ENCODE results near the gene AHSA1.
"Not testable (repeated sequence)": the region's sequence is repeated elsewhere in the genome, so short reads cannot be mapped to it uniquely, and the experiment has no call there.

Gene AHSA1

GRCh38 chr14:77457522-77458248 is at the start of gene AHSA1, which contains the start of gene VIPAS39:
AHSA1 (plus strand) TSS chr14:77458093; CDS start chr14:77458190, 97 bp downstream.
VIPAS39 (minus strand) TSS chr14:77457601; CDS start chr14:77454102, 3,499 bp downstream.
- DNase-seq, result peak; percentile 89

GRCh38 chr14:77409131-77409533 is 48.8 kb upstream of the AHSA1 start:
- no peak for DNase-seq

- DNase-seq, result not testable (repeated sequence)
These were observed 42.4 kb upstream of the AHSA1 start for GRCh38 chr14:77415403-77416030.

- DNase-seq, result not testable (repeated sequence)
These were observed 41.8 kb upstream of the AHSA1 start for GRCh38 chr14:77416098-77416497.

- DNase-seq, result no peak
These were observed 41.1 kb upstream of the AHSA1 start for GRCh38 chr14:77416836-77417235.

GRCh38 chr14:77421201-77421600 is 36.7 kb upstream of the AHSA1 start:
- no peak for DNase-seq

GRCh38 chr14:77423423-77423822 is 34.5 kb upstream of the AHSA1 start, which contains the start of gene NOXRED1:
NOXRED1 (minus strand) TSS chr14:77423523; CDS start chr14:77422889, 634 bp downstream.
- no peak for DNase-seq

- DNase-seq, result no peak
These were observed 33.0 kb upstream of the AHSA1 start for GRCh38 chr14:77424862-77425261.

GRCh38 chr14:77426396-77426795 is 31.5 kb upstream of the AHSA1 start:
- DNase-seq, result no peak

- DNase-seq, result no peak
These were observed 21.9 kb upstream of the AHSA1 start for GRCh38 chr14:77436042-77436441.

GRCh38 chr14:77438596-77438995 is 19.3 kb upstream of the AHSA1 start:
- DNase-seq, result no peak

GRCh38 chr14:77439861-77440260 is 18.0 kb upstream of the AHSA1 start:
- DNase-seq, result no peak

GRCh38 chr14:77442196-77442595 is 15.7 kb upstream of the AHSA1 start:
- DNase-seq, result no peak

- no peak for DNase-seq
These were observed 1.8 kb upstream of the AHSA1 start for GRCh38 chr14:77455966-77456640.

GRCh38 chr14:77457115-77457521 is 775 bp upstream of the AHSA1 start:
- no peak for DNase-seq

- DNase-seq, result peak; percentile 37
These were observed 507 bp downstream of the AHSA1 start for GRCh38 chr14:77458249-77458950.

- peak; percentile 53 for DNase-seq
These were observed 1.3 kb downstream of the AHSA1 start for GRCh38 chr14:77459072-77459723.

- no peak for DNase-seq
These were observed 9.9 kb downstream of the AHSA1 start for GRCh38 chr14:77467801-77468200.

- no peak for DNase-seq
These were observed 11.2 kb downstream of the AHSA1 start for GRCh38 chr14:77469067-77469505.

GRCh38 chr14:77469539-77469938 is 11.6 kb downstream of the AHSA1 start:
- DNase-seq, result no peak

- DNase-seq, result no peak
These were observed 12.5 kb downstream of the AHSA1 start for GRCh38 chr14:77470224-77470870.

- no peak for DNase-seq
These were observed 16.0 kb downstream of the AHSA1 start for GRCh38 chr14:77473921-77474320.
